Measurements from ENCODE around the gene CTSW. TPM values are rescaled to one million over a fixed set of nuclear protein-coding genes. Genes with fewer than 3 reads are reported as not detected.

CTSW gene
- polyA plus RNA-seq, 1 of the 3 experiments (the other 2 are of a cell fraction), result 0.49 TPM

GRCh38 chr11:65897020-65897471, 17.4 kb downstream of the CTSW start:
- Histone ChIP-seq H4K20me1 (ENCODE audit: insufficient read depth) (peaks cover 70% of the 10 kb centered on the region), H2AFZ (ENCODE audit: low read depth) (no peak overlapping the region), H3K4me1 (ENCODE audit: control insufficient read depth in 1 of 2, insufficient read depth in 2 of 2, low read depth in 1 of 2, low read length in 1 of 2) (peaks cover 19 to 48% of the 10 kb centered on the region in 2 experiments; a peak in 3 of 4 replicates), H3K9me3 (no peaks in the 10 kb centered on the region), H3K27ac (ENCODE audit: low read depth in 2 of 2, low read length in 1 of 2) (peak overlapping the region in 1 of 2 experiments; percentile 94; a peak in 2 of 4 replicates), H3K79me2 (ENCODE audit: insufficient read depth) (peaks cover 96% of the 10 kb centered on the region), H3K4me3 (ENCODE audit: low read depth in 2 of 2, low read length in 1 of 2) (peak overlapping the region in 1 of 2 experiments; percentile 82; a peak in 2 of 4 replicates), H3K4me2 (peak overlapping the region; percentile 89), H3K36me3 (replicated peaks in 1 of 2; ENCODE audit: control insufficient read depth in 1 of 2, insufficient read depth in 2 of 2, low read length in 1 of 2) (peaks cover 0 to 44% of the 10 kb centered on the region in 2 experiments), H3K27me3 (ENCODE audit: insufficient read depth) (no peaks in the 10 kb centered on the region), H3K9me2 (no peaks in the 10 kb centered on the region), H3K9ac (peak overlapping the region; percentile 97), H3F3A (replicated peaks; ENCODE audit: insufficient read depth) (peaks cover 71% of the 10 kb centered on the region)
- TF ChIP-seq YY1 (IDR thresholded peaks at IDR 0.05; ENCODE audit: low read depth), result no peak
- TF ChIP-seq RAD21 (IDR thresholded peaks at IDR 0.05; ENCODE audit: low read length), result no peak
- TF ChIP-seq TAF1 (IDR thresholded peaks at IDR 0.05; ENCODE audit: borderline replicate concordance, low read depth, low read length), result no peak
- no peak for TF ChIP-seq CHD2 (IDR thresholded peaks at IDR 0.05; ENCODE audit: low read length, partially characterized antibody)
- ChIA-PET CTCF (interaction anchor here (0.8 to 4.9 kb wide), 4 partner anchors 8 to 12 kb away, joined by 3 to 20 read pairs (median 12); partner anchors contain the start of genes CCDC85B and FIBP), POLR2A (no interaction called here)
- 93% methylated on average over 4 of the region's 4 CpGs for WGBS (ENCODE audit: low lambda C conversion rate)
- no peak for DNase-seq

DNA sequence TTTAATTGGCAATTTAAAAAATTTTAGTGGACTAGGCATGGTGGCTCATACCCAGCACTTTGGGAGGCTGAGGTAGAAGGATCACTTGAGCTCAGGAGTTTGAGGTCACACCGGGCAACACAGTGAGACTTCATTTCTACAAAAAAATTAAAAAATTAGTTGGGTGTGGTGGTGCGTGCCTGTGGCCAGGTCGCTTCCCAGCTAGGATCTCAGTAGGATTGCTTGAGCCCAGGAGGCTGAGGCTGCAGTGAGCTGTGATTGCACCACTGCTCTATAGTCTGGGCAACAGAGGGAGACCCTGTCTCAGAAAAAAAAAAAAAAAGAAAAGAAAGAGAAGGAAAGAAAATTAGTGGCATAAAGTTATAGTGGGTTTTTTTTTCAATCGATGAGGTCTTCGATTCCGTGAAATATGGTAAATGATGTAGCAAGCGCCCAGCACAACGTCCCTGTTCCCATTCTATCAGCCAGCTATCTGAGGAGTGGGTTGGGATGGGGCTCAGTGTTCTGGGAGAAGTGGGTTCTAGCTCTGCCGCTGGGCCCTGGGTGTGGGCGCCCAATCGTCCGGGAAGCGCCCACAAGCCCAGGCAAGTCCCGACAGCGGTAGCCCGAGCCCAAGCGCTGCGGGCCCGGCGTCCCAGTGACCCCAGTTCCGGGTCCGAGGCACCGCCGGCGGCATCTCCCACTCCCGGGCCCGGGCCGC, 19.2 kb downstream of the CTSW start:
- no peaks in the 10 kb centered on the region for H3K9me2 ChIP-seq
- peaks cover 0 to 35% of the 10 kb centered on the region in 2 experiments for H3K36me3 ChIP-seq (replicated peaks in 1 of 2; ENCODE audit: control insufficient read depth in 1 of 2, insufficient read depth in 2 of 2, low read length in 1 of 2)
- peak overlapping the region; percentile 89 for H3K4me2 ChIP-seq
- DNase-seq, result no peak
- peak overlapping the region; percentile 97 for H3K9ac ChIP-seq
- H2AFZ ChIP-seq (ENCODE audit: low read depth), result no peak overlapping the region
- peak overlapping the region; percentile 59 to 82 for H3K4me3 ChIP-seq (ENCODE audit: low read depth in 2 of 2, low read length in 1 of 2)
- ChIA-PET POLR2A (no interaction called here), CTCF (interaction anchor here (0.6 to 4.6 kb wide), 5 partner anchors 10 to 67 kb away, joined by 3 to 36 read pairs (median 20); partner anchors contain the start of genes CCDC85B and FIBP)
- H3K9me3 ChIP-seq, result no peaks in the 10 kb centered on the region
- H3K27ac ChIP-seq (ENCODE audit: low read depth in 2 of 2, low read length in 1 of 2), result peak overlapping the region in 1 of 2 experiments; percentile 95; a peak in 3 of 4 replicates
- H3F3A ChIP-seq (replicated peaks; ENCODE audit: insufficient read depth), result peaks cover 64% of the 10 kb centered on the region
- peaks cover 6 to 47% of the 10 kb centered on the region in 2 experiments; a peak in 3 of 4 replicates for H3K4me1 ChIP-seq (ENCODE audit: control insufficient read depth in 1 of 2, insufficient read depth in 2 of 2, low read depth in 1 of 2, low read length in 1 of 2)
- peaks cover 87% of the 10 kb centered on the region for H3K79me2 ChIP-seq (ENCODE audit: insufficient read depth)
- 27% methylated on average over 8 of the region's 28 CpGs for WGBS (ENCODE audit: low lambda C conversion rate)
- TF ChIP-seq ELF1 (IDR thresholded peaks at IDR 0.05), result peak; percentile 64; the same call in 1 of the 2 replicates
- no peak for TF ChIP-seq EP300 (IDR thresholded peaks at IDR 0.05; ENCODE audit: borderline replicate concordance in 1 of 2, low read depth in 1 of 2, low read length in 1 of 2)
- TF ChIP-seq TAF1 (IDR thresholded peaks at IDR 0.05; ENCODE audit: borderline replicate concordance, low read depth, low read length), result peak; percentile 40; the same call in 1 of the 2 replicates
- no peak for TF ChIP-seq MXI1 (IDR thresholded peaks at IDR 0.05; ENCODE audit: low read depth, low read length)
- TF ChIP-seq YY1 (IDR thresholded peaks at IDR 0.05; ENCODE audit: low read depth), result no peak
- no peak for TF ChIP-seq SMC3 (IDR thresholded peaks at IDR 0.05; ENCODE audit: low read depth, low read length)
- no peak for TF ChIP-seq CTCF (IDR thresholded peaks at IDR 0.05)
- TF ChIP-seq TEAD4 (IDR thresholded peaks at IDR 0.05; ENCODE audit: borderline replicate concordance, insufficient read depth), result no peak
- no peak for TF ChIP-seq FOSL2 (IDR thresholded peaks at IDR 0.05; ENCODE audit: borderline replicate concordance, low read depth)
- TF ChIP-seq POLR2AphosphoS5 (IDR thresholded peaks at IDR 0.05; ENCODE audit: low read depth, low read length), result no peak; the same call in 1 of the 2 replicates
- H3K27me3 ChIP-seq (ENCODE audit: insufficient read depth), result no peaks in the 10 kb centered on the region
- peaks cover 53% of the 10 kb centered on the region for H4K20me1 ChIP-seq (ENCODE audit: insufficient read depth)

Measured in SK-N-SH (cell line).